HepG2 (cell line): ENCODE measurements around the gene TMEM253. TPM values are rescaled to one million over a fixed set of nuclear protein-coding genes. Genes with fewer than 3 reads are reported as not detected.

Source experiments
- ATAC-seq: fragments of 200-7000 bp; cut with Tn5 transposase; 3 replicates; pipeline ENCODE4 v1.9.1; 2020; ENCODE audit warnings: mild to moderate bottlenecking, moderate library complexity
- BruUV-seq: library from RNA; stranded (reverse); fragments of 400-500 nt; replicated peaks from 2 replicates; lab custom pipeline; 2021; lab: Mats Ljungman, UMichigan
- CTCF ChIA-PET: fragments of 300-600 bp; formaldehyde crosslinking; extraction: SDS; loops from one replicate; lab custom pipeline; 2021; ENCODE audit warnings: low total read pairs, inconsistent platforms, low intra/inter-chr PET ratio; lab: Yijun Ruan, JAX
- POLR2A ChIA-PET: fragments of 350-600 bp; sonication (Branson Sonifier 250); formaldehyde crosslinking; loops from one replicate; lab custom pipeline; 2020; ENCODE audit warnings: antibody characterized with exemption, inconsistent platforms; lab: Yijun Ruan, JAX
- DNase-seq: peaks from one replicate; pipeline ENCODE4 v3.0.0-alpha.2; 2015; ENCODE audit warnings: low spot score
- FAIRE-seq: peaks from 3 replicates; lab custom pipeline; 2011; peaks lifted over from hg19 to GRCh38; lab: Jason Lieb, UNC
- H2AFZ ChIP-seq: one replicate; pipeline ENCODE4 v1.6.1; 2011; ENCODE audit warnings: low read length, inconsistent platforms
- H3K27ac ChIP-seq: fragments of 300-600 bp; 3 replicates; pipeline ENCODE4 v1.8.0; 2011; ENCODE audit warnings: mixed run types, mild to moderate bottlenecking, mixed read lengths, low read length, inconsistent platforms; ENCODE audit not compliant: insufficient read depth; ENCODE audit errors: extremely low read length
- H3K27me3 ChIP-seq, 2 experiments: fragments of 200-600 bp in 1 of 2; 2 replicates in 1 of 2; 3 replicates in 1 of 2; pipeline versions ENCODE4 v1.6.0 to v1.8.0; 2011; ENCODE audit warnings: low read length in 2 of 2, mild to moderate bottlenecking in 2 of 2, moderate library complexity in 2 of 2, inconsistent platforms in 1 of 2; ENCODE audit not compliant: insufficient read depth in 2 of 2, control insufficient read depth in 1 of 2
- H3K36me3 ChIP-seq, 2 experiments: fragments of 200-600 bp in 1 of 2; replicated peaks in 1 of 2; 2 replicates in 1 of 2; 3 replicates in 1 of 2; pipeline versions ENCODE4 v1.5.1 to v1.8.0; 2011; ENCODE audit warnings: low read length in 2 of 2, inconsistent platforms in 1 of 2; ENCODE audit not compliant: insufficient read depth in 2 of 2, control insufficient read depth in 1 of 2
- H3K4me1 ChIP-seq: 2 replicates; pipeline ENCODE4 v1.5.1; 2012; ENCODE audit warnings: low read length, inconsistent platforms; ENCODE audit not compliant: insufficient read depth
- H3K4me2 ChIP-seq: 2 replicates; pipeline ENCODE4 v1.6.0; 2011; ENCODE audit warnings: low read depth, low read length, inconsistent platforms
- H3K4me3 ChIP-seq, 3 experiments: fragments of 200-600 bp in 1 of 3; sonication (generic), shearing (Covaris generic) in 1 of 3; replicated peaks in 1 of 3; 2 replicates each; pipeline ENCODE4 v1.5.1; 2011 to 2016; ENCODE audit warnings: low read length in 3 of 3, inconsistent platforms in 2 of 3, low read depth in 2 of 3, mild to moderate bottlenecking in 2 of 3, control low read depth in 1 of 3, mixed read lengths in 1 of 3; ENCODE audit not compliant: insufficient read depth in 1 of 3
- H3K79me2 ChIP-seq: one replicate; pipeline ENCODE4 v1.6.1; 2011; ENCODE audit warnings: low read length, inconsistent platforms; ENCODE audit not compliant: insufficient read depth
- H3K9ac ChIP-seq: 2 replicates; pipeline ENCODE4 v1.6.0; 2011; ENCODE audit warnings: mild to moderate bottlenecking, low read depth, low read length, inconsistent platforms; ENCODE audit not compliant: insufficient read depth
- H3K9me3 ChIP-seq: 2 replicates; pipeline ENCODE4 v1.5.1; 2012; ENCODE audit warnings: mild to moderate bottlenecking, low read length
- H4K20me1 ChIP-seq: 2 replicates; pipeline ENCODE4 v1.6.0; 2011; ENCODE audit warnings: inconsistent platforms, mild to moderate bottlenecking, low read length, moderate library complexity; ENCODE audit not compliant: insufficient read depth
- CENPX ChIP-seq: sonication (generic); formaldehyde crosslinking; IDR thresholded peaks from 2 replicates; pipeline ENCODE4 v1.9.0; 2021; ENCODE audit warnings: mild to moderate bottlenecking, missing genetic modification reagents, moderate library complexity
- JUNB ChIP-seq: sonication (generic); formaldehyde crosslinking; IDR thresholded peaks from 2 replicates; pipeline ENCODE4 v1.8.0; 2022; ENCODE audit warnings: missing genetic modification reagents, mild to moderate bottlenecking, borderline replicate concordance
- LCORL ChIP-seq, 2 experiments: fragments of 450-650 bp in 1 of 2; sonication (generic) in 1 of 2; formaldehyde crosslinking in 1 of 2; IDR thresholded peaks; 2 replicates each; pipeline versions ENCODE4 v1.5.0 to v1.6.1; 2017 to 2020; ENCODE audit warnings: antibody characterized with exemption in 1 of 2, missing genetic modification reagents in 1 of 2
- MATR3 ChIP-seq: sonication (generic); formaldehyde crosslinking; IDR thresholded peaks from 2 replicates; pipeline ENCODE4 v1.4.0; 2020; ENCODE audit warnings: missing genetic modification reagents
- PHF20 ChIP-seq: sonication (generic); formaldehyde crosslinking; IDR thresholded peaks from 2 replicates; pipeline ENCODE4 v1.5.0; 2020; ENCODE audit warnings: mild to moderate bottlenecking, missing genetic modification reagents
- POLR2G ChIP-seq: fragments of 200-400 bp; formaldehyde crosslinking; IDR thresholded peaks from 2 replicates; pipeline ENCODE4 v1.6.1; 2018; ENCODE audit warnings: mild to moderate bottlenecking, low read depth, low read length, moderate library complexity
- PRMT3 ChIP-seq: sonication (generic); formaldehyde crosslinking; IDR thresholded peaks from 2 replicates; pipeline ENCODE4 v1.8.1; 2022; ENCODE audit warnings: low read depth, mild to moderate bottlenecking, moderate library complexity, missing genetic modification reagents, borderline replicate concordance
- RBM22 ChIP-seq: fragments of 200-400 bp; formaldehyde crosslinking; optimal IDR thresholded peaks from 2 replicates; pipeline ENCODE3; 2017; ENCODE audit warnings: mild to moderate bottlenecking, low read length, moderate library complexity
- TARDBP ChIP-seq: sonication (generic); formaldehyde crosslinking; IDR thresholded peaks from 2 replicates; pipeline ENCODE4 v1.8.0; 2022; ENCODE audit warnings: mild to moderate bottlenecking, missing genetic modification reagents
- ZNF547 ChIP-seq: sonication (generic); formaldehyde crosslinking; IDR thresholded peaks from 2 replicates; pipeline ENCODE4 v1.5.1; 2020; ENCODE audit warnings: mild to moderate bottlenecking, missing genetic modification reagents
- ZNF580 ChIP-seq: IDR thresholded peaks from 2 replicates; pipeline ENCODE4 v1.6.1; 2016; ENCODE audit warnings: low read depth, borderline replicate concordance
- ZNF75D ChIP-seq: sonication (generic); formaldehyde crosslinking; IDR thresholded peaks from 2 replicates; pipeline ENCODE4 v1.8.1; 2023; ENCODE audit warnings: missing genetic modification reagents, mild to moderate bottlenecking, borderline replicate concordance
- WGBS: methylation state at CpG from one replicate; pipeline ENCODE4 v1.1.6; 2017; ENCODE audit warnings: low lambda C conversion rate; 5-methylcytosine and 5-hydroxymethylcytosine counted together
- in situ Hi-C: cut with HindIII; loops from 2 replicates; pipeline ENCODE4 v1.10.0; 2017; ENCODE audit warnings: low pct_unique_long_range_greater_than_20kb; ENCODE audit not compliant: extremely low pct_ligation_motif_present
- intact Hi-C: fragments of 100-400 bp; cut with micrococcal nuclease; formaldehyde crosslinking; loops from one replicate; pipeline ENCODE4 v1.10.0; 2022; ENCODE audit not compliant: unreplicated experiment
- polyA plus RNA-seq, 8 experiments: library from polyadenylated mRNA; depleted of rRNA in 3 of 8; stranded (reverse) in 7 of 8; unstranded in 1 of 8; fragments of >200 nt; fragmentation: Illumina TruSeq in 4 of 8; extraction: Trizol in 4 of 8; gene quantifications; 2 replicates each; pipeline versions ENCODE4 v1.2.1 to v1.2.3, GENCODE V29; 2011 to 2016; ENCODE audit warnings: low read depth in 4 of 8, missing spikeins in 1 of 8, mixed read lengths in 1 of 8; ENCODE audit not compliant: insufficient read depth in 1 of 8
- total RNA-seq, 5 experiments: library from RNA; depleted of rRNA; stranded (reverse); fragments of >200 nt; fragmentation: Illumina TruSeq; extraction: Trizol; gene quantifications; 2 replicates each; pipeline ENCODE4 v1.2.3, GENCODE V29; 2016; ENCODE audit warnings: low read depth in 1 of 5

TMEM253 gene
- total and polyA plus RNA-seq, 2 of the 13 experiments (the other 11 are each of a cell fraction or from before 2014, with no cell fraction given), result 0.29 to 0.45 TPM

GRCh38 chr14:21089271-21089670 is 11.6 kb upstream of the TMEM253 start:
- no peak overlapping the region for H2AFZ ChIP-seq
- ATAC-seq, result no peak
- no peak overlapping the region for H3K9ac ChIP-seq
- H3K27me3 ChIP-seq, result no peaks in the 10 kb centered on the region
- WGBS, result 91% methylated on average over 1 of the region's 1 CpG
- intact Hi-C loops, result no loop called here
- peaks cover 23% of the 10 kb centered on the region for H3K4me1 ChIP-seq
- H3K4me3 ChIP-seq, result no peak overlapping the region
- H4K20me1 ChIP-seq, result peaks cover 7% of the 10 kb centered on the region; the same call in 1 of the 2 replicates
- no peaks in the 10 kb centered on the region for H3K9me3 ChIP-seq
- no peak for DNase-seq
- CTCF ChIA-PET, result interaction anchor here (1.5 to 12.2 kb wide), 5 partner anchors 17 to 75 kb away, joined by 3 to 320 read pairs (median 38); partner anchors contain the start of gene ARHGEF40
- in situ Hi-C loops, result no loop called here
- H3K27ac ChIP-seq, result no peak overlapping the region
- BruUV-seq, result no TSS peak
- peaks cover 46 to 70% of the 10 kb centered on the region in 2 experiments for H3K36me3 ChIP-seq
- TF ChIP-seq RBM22, result peak; percentile 4
- TF ChIP-seq JUNB, result no peak
- TF ChIP-seq, all 625 proteins: peak for 1
- Histone ChIP-seq H3K4me2 (no peak overlapping the region), H3K79me2 (peaks cover 2% of the 10 kb centered on the region)
- POLR2A ChIA-PET, result interaction anchor here (0.8 to 5.8 kb wide), 11 partner anchors 8 to 92 kb away, joined by 3 to 52 read pairs (median 7); partner anchors contain the start of gene ARHGEF40
- no peak for FAIRE-seq

GRCh38 chr14:21089877-21090193 is 11.0 kb upstream of the TMEM253 start:
- no peak overlapping the region for H3K4me3 ChIP-seq
- no peak for ATAC-seq
- H3K4me1 ChIP-seq, result peaks cover 22% of the 10 kb centered on the region
- H3K9ac ChIP-seq, result no peak overlapping the region
- WGBS, result 92% methylated on average over 5 of the region's 5 CpGs
- peaks cover 8% of the 10 kb centered on the region; the same call in 1 of the 2 replicates for H4K20me1 ChIP-seq
- H2AFZ ChIP-seq, result no peak overlapping the region
- H3K36me3 ChIP-seq, result peaks cover 41 to 64% of the 10 kb centered on the region in 2 experiments
- H3K9me3 ChIP-seq, result no peaks in the 10 kb centered on the region
- no peak for DNase-seq
- intact Hi-C loops, result no loop called here
- in situ Hi-C loops, result no loop called here
- BruUV-seq, result no TSS peak
- TF ChIP-seq PHF20 (no peak), PRMT3 (no peak), ZNF580 (CRISPR knock-in tag) (no peak), ZNF75D (CRISPR knock-in tag) (no peak), MATR3 (no peak), TARDBP (CRISPR knock-in tag) (no peak), CENPX (CRISPR knock-in tag) (no peak), ZNF547 (CRISPR knock-in tag) (no peak), POLR2G (no peak), RBM22 (peak; percentile 94), LCORL (IDR thresholded peaks at IDR 0.05) (no peak), LCORL (CRISPR knock-in tag; IDR thresholded peaks at IDR 0.05) (0 out of 2 replicates have a peak, but pooled peaks have one; percentile 33)
- H3K27ac ChIP-seq, result no peak overlapping the region
- CTCF ChIA-PET, result interaction anchor here (1.5 to 12.2 kb wide), 5 partner anchors 16 to 76 kb away, joined by 3 to 320 read pairs (median 38); partner anchors contain the start of gene ARHGEF40
- no peak overlapping the region for H3K4me2 ChIP-seq
- POLR2A ChIA-PET, result interaction anchor here (0.8 to 5.8 kb wide), 11 partner anchors 8 to 92 kb away, joined by 3 to 52 read pairs (median 7); partner anchors contain the start of gene ARHGEF40
- peaks cover 2% of the 10 kb centered on the region for H3K79me2 ChIP-seq
- FAIRE-seq, result no peak
- no peaks in the 10 kb centered on the region for H3K27me3 ChIP-seq
